Skeletal muscle satellite cell (primary cell): ENCODE data around the gene EN2.

Experiments
- H3K27me3 ChIP-seq: 2 replicates; pipeline ENCODE4 v1.7.0; 2013; ENCODE audit warnings: low read length; ENCODE audit not compliant: control insufficient read depth, insufficient read depth
- H3K36me3 ChIP-seq: 2 replicates; pipeline ENCODE4 v1.7.0; 2013; ENCODE audit warnings: mild to moderate bottlenecking, control low read depth, low read length; ENCODE audit not compliant: insufficient read depth
- H3K4me1 ChIP-seq: 2 replicates; pipeline ENCODE4 v1.7.0; 2013; ENCODE audit warnings: low read length; ENCODE audit not compliant: control insufficient read depth, insufficient read depth
- H3K4me2 ChIP-seq: 2 replicates; pipeline ENCODE4 v1.7.0; 2013; ENCODE audit warnings: mild to moderate bottlenecking, low read length
- H3K4me3 ChIP-seq: 2 replicates; pipeline ENCODE4 v1.7.0; 2013; ENCODE audit warnings: low read length
- H3K9ac ChIP-seq: 2 replicates; pipeline ENCODE4 v1.7.0; 2013; ENCODE audit warnings: mild to moderate bottlenecking, low read depth, low read length, moderate library complexity
- H3K9me3 ChIP-seq: replicated peaks from 2 replicates; pipeline ENCODE4 v1.7.0; 2013; ENCODE audit warnings: mild to moderate bottlenecking, control low read depth, low read length

EN2 gene

GRCh38 chr7:155462163-155462735 lies 4.3 kb downstream of the EN2 start:
- Histone ChIP-seq H3K9ac (no peak overlapping the region), H3K27me3 (peaks cover 89% of the 10 kb centered on the region), H3K36me3 (no peaks in the 10 kb centered on the region)

GRCh38 chr7:155463114-155463811 lies 5.3 kb downstream of the EN2 start:
- Histone ChIP-seq H3K36me3 (no peaks in the 10 kb centered on the region), H3K4me1 (peaks cover 3% of the 10 kb centered on the region), H3K27me3 (peaks cover 92% of the 10 kb centered on the region), H3K4me3 (no peak overlapping the region), H3K9ac (no peak overlapping the region), H3K4me2 (no peak overlapping the region), H3K9me3 (no peaks in the 10 kb centered on the region)

More at GRCh38 chr7:155462163-155462735, 4.3 kb downstream of the EN2 start:
- no peak overlapping the region for H3K4me2 ChIP-seq
- H3K4me1 ChIP-seq = no peaks in the 10 kb centered on the region
- H3K4me3 ChIP-seq = no peak overlapping the region
- H3K9me3 ChIP-seq = no peaks in the 10 kb centered on the region

- H3K27me3 ChIP-seq = peaks cover 93% of the 10 kb centered on the region
- no peak overlapping the region for H3K4me2 ChIP-seq
These were observed 6.3 kb downstream of the EN2 start for GRCh38 chr7:155464183-155464582.

GRCh38 chr7:155464948-155465739 lies 7.2 kb downstream of the EN2 start:
- H3K4me2 ChIP-seq = no peak overlapping the region
- no peaks in the 10 kb centered on the region for H3K9me3 ChIP-seq
- H3K36me3 ChIP-seq = no peaks in the 10 kb centered on the region
- peaks cover 93% of the 10 kb centered on the region for H3K27me3 ChIP-seq
- no peak overlapping the region for H3K9ac ChIP-seq
- H3K4me1 ChIP-seq = peaks cover 3% of the 10 kb centered on the region
- no peak overlapping the region for H3K4me3 ChIP-seq

More at GRCh38 chr7:155464183-155464582, 6.3 kb downstream of the EN2 start:
- Histone ChIP-seq H3K9me3 (no peaks in the 10 kb centered on the region), H3K36me3 (no peaks in the 10 kb centered on the region), H3K4me3 (no peak overlapping the region), H3K4me1 (peaks cover 3% of the 10 kb centered on the region), H3K9ac (no peak overlapping the region)

GRCh38 chr7:155465761-155466141 lies 7.8 kb downstream of the EN2 start:
- no peak overlapping the region for H3K4me2 ChIP-seq
- H3K4me3 ChIP-seq = no peak overlapping the region
- no peaks in the 10 kb centered on the region for H3K9me3 ChIP-seq
- H3K27me3 ChIP-seq = peaks cover 93% of the 10 kb centered on the region
- no peaks in the 10 kb centered on the region for H3K36me3 ChIP-seq
- H3K4me1 ChIP-seq = peaks cover 3% of the 10 kb centered on the region
- H3K9ac ChIP-seq = no peak overlapping the region

GRCh38 chr7:155466142-155466813 lies 8.3 kb downstream of the EN2 start:
- H3K4me2 ChIP-seq = no peak overlapping the region
- peaks cover 3% of the 10 kb centered on the region for H3K4me1 ChIP-seq
- peaks cover 93% of the 10 kb centered on the region for H3K27me3 ChIP-seq
- no peaks in the 10 kb centered on the region for H3K36me3 ChIP-seq
- H3K9ac ChIP-seq = no peak overlapping the region
- H3K9me3 ChIP-seq = no peaks in the 10 kb centered on the region
- no peak overlapping the region for H3K4me3 ChIP-seq

GRCh38 chr7:155466814-155467733 lies 9.1 kb downstream of the EN2 start:
- Histone ChIP-seq H3K9ac (no peak overlapping the region), H3K4me2 (no peak overlapping the region), H3K27me3 (peaks cover 93% of the 10 kb centered on the region), H3K4me3 (no peak overlapping the region), H3K9me3 (no peaks in the 10 kb centered on the region), H3K36me3 (no peaks in the 10 kb centered on the region), H3K4me1 (peaks cover 3% of the 10 kb centered on the region)

GRCh38 chr7:155467846-155468784 lies 10.2 kb downstream of the EN2 start:
- peaks cover 3% of the 10 kb centered on the region for H3K4me1 ChIP-seq
- peaks cover 95% of the 10 kb centered on the region for H3K27me3 ChIP-seq
- H3K4me3 ChIP-seq = no peak overlapping the region
- H3K36me3 ChIP-seq = no peaks in the 10 kb centered on the region
- no peak overlapping the region for H3K9ac ChIP-seq
- peak overlapping the region; percentile 31 for H3K4me2 ChIP-seq
- H3K9me3 ChIP-seq = no peaks in the 10 kb centered on the region

GRCh38 chr7:155468785-155469148 lies 10.8 kb downstream of the EN2 start:
- Histone ChIP-seq H3K4me3 (no peak overlapping the region), H3K4me1 (peaks cover 3% of the 10 kb centered on the region), H3K36me3 (no peaks in the 10 kb centered on the region), H3K9ac (no peak overlapping the region), H3K4me2 (no peak overlapping the region), H3K27me3 (peaks cover 95% of the 10 kb centered on the region), H3K9me3 (no peaks in the 10 kb centered on the region)
